CD4-positive, alpha-beta memory T cell (primary cell): ENCODE results near the gene RALGPS2. TPM values are rescaled to one million over a fixed set of nuclear protein-coding genes. Genes with fewer than 3 reads are reported as not detected.

Experiments used
- CTCF ChIA-PET: fragments of 350-600 bp; sonication (Branson Sonifier 250); formaldehyde crosslinking; loops from one replicate; lab custom pipeline; 2021; ENCODE audit warnings: inconsistent platforms; ENCODE audit not compliant: partially characterized antibody; lab: Charles Lee
- POLR2A ChIA-PET: fragments of 350-600 bp; sonication (Branson Sonifier 250); formaldehyde crosslinking; loops from one replicate; lab custom pipeline; 2021; ENCODE audit not compliant: partially characterized antibody; lab: Charles Lee
- DNase-seq, 5 donors: peaks; one replicate each; pipeline versions ENCODE4 v3.0.0 to v3.0.0-alpha.2; 2020 to 2022; ENCODE audit warnings: mixed read lengths in 1 of 5
- H3K27ac ChIP-seq: one replicate; pipeline ENCODE4 v1.7.0; 2013; ENCODE audit warnings: low read depth, low read length
- H3K27me3 ChIP-seq: 2 replicates; pipeline ENCODE4 v1.7.0; 2013; ENCODE audit warnings: mild to moderate bottlenecking, low read length, moderate library complexity; ENCODE audit not compliant: insufficient read depth
- H3K36me3 ChIP-seq: 2 replicates; pipeline ENCODE4 v1.7.0; 2013; ENCODE audit warnings: mild to moderate bottlenecking, low read length, moderate library complexity; ENCODE audit not compliant: insufficient read depth
- H3K4me1 ChIP-seq: 2 replicates; pipeline ENCODE4 v1.7.0; 2013; ENCODE audit warnings: mild to moderate bottlenecking, low read length, moderate library complexity; ENCODE audit not compliant: insufficient read depth
- H3K4me3 ChIP-seq, 2 donors: one replicate each; pipeline ENCODE4 v1.7.0; 2013; ENCODE audit warnings: low read length in 2 of 2, mild to moderate bottlenecking in 1 of 2
- H3K9me3 ChIP-seq, 2 donors: one replicate each; pipeline ENCODE4 v1.7.0; 2013; ENCODE audit warnings: low read length in 2 of 2, control low read depth in 1 of 2; ENCODE audit not compliant: control insufficient read depth in 1 of 2
- H3K27ac Mint-ChIP-seq, 7 donors: one replicate each; pipeline ENCODE4 v1.8.0; 2020 to 2021; ENCODE audit warnings: mixed read lengths in 7 of 7, mild to moderate bottlenecking in 6 of 7, inconsistent platforms in 3 of 7, moderate library complexity in 3 of 7
- H3K27me3 Mint-ChIP-seq, 2 donors: one replicate each; pipeline ENCODE4 v1.8.0; 2020 to 2021; ENCODE audit warnings: mixed read lengths in 2 of 2
- H3K36me3 Mint-ChIP-seq, 2 donors: one replicate each; pipeline ENCODE4 v1.8.0; 2020 to 2021; ENCODE audit warnings: mixed read lengths in 2 of 2, inconsistent platforms in 1 of 2, mild to moderate bottlenecking in 1 of 2
- H3K4me1 Mint-ChIP-seq, 4 donors: one replicate each; pipeline ENCODE4 v1.8.0; 2020 to 2021; ENCODE audit warnings: mixed read lengths in 4 of 4, mild to moderate bottlenecking in 1 of 4
- H3K4me3 Mint-ChIP-seq, 8 donors: one replicate each; pipeline ENCODE4 v1.8.0; 2020 to 2021; ENCODE audit warnings: mixed read lengths in 8 of 8, mild to moderate bottlenecking in 7 of 8, moderate library complexity in 6 of 8, inconsistent platforms in 3 of 8
- H3K9me3 Mint-ChIP-seq, 8 donors: one replicate each; pipeline ENCODE4 v1.8.0; 2020 to 2021; ENCODE audit warnings: mixed read lengths in 8 of 8, mild to moderate bottlenecking in 5 of 8, inconsistent platforms in 3 of 8, moderate library complexity in 1 of 8
- intact Hi-C: fragments of 100-400 bp; cut with micrococcal nuclease; formaldehyde crosslinking; loops from one replicate; pipeline ENCODE4 v1.15.1; 2023
- polyA plus RNA-seq, 2 donors: library from polyadenylated mRNA; unstranded; fragments of 300-500 nt; fragmentation: Illumina TruSeq; gene quantifications; one replicate each; pipeline ENCODE4 v1.2.3, GENCODE V29; 2021
- total RNA-seq, 2 experiments: library from RNA; stranded (reverse); gene quantifications; one replicate each; pipeline ENCODE4 v1.2.3, GENCODE V29; 2021

The RALGPS2 gene
- total and polyA plus RNA-seq, 4 experiments from 2014 or later = 1.6 to 15.0 (median 7.8) TPM

GRCh38 chr1:178953034-178953433 lies 228.0 kb downstream of the RALGPS2 start:
- CTCF ChIA-PET = no interaction called here

GRCh38 chr1:178953538-178954324 lies 228.7 kb downstream of the RALGPS2 start:
- H3K27me3 ChIP-seq = no peaks in the 10 kb centered on the region
- intact Hi-C loops = no loop called here
- Mint-ChIP-seq H3K4me3 (no peak overlapping the region), H3K27me3 (peaks cover 4 to 7% of the 10 kb centered on the region in 2 donors), H3K9me3 (peaks cover 0 to 1% (median 0%) of the 10 kb centered on the region in 8 donors), H3K4me1 (no peaks in the 10 kb centered on the region), H3K36me3 (no peaks in the 10 kb centered on the region), H3K27ac (no peak overlapping the region)
- H3K9me3 ChIP-seq = no peaks in the 10 kb centered on the region
- H3K4me1 ChIP-seq = no peaks in the 10 kb centered on the region
- no peak overlapping the region for H3K4me3 ChIP-seq
- CTCF ChIA-PET = no interaction called here
- no peak overlapping the region for H3K27ac ChIP-seq
- no peaks in the 10 kb centered on the region for H3K36me3 ChIP-seq
- DNase-seq = no peak
- POLR2A ChIA-PET = no interaction called here

More at GRCh38 chr1:178953034-178953433, 228.0 kb downstream of the RALGPS2 start:
- no peaks in the 10 kb centered on the region for H3K9me3 ChIP-seq
- no peaks in the 10 kb centered on the region for H3K36me3 ChIP-seq
- intact Hi-C loops = no loop called here
- H3K4me1 Mint-ChIP-seq = no peaks in the 10 kb centered on the region
- H3K4me3 Mint-ChIP-seq = no peak overlapping the region
- no peak overlapping the region for H3K27ac ChIP-seq
- POLR2A ChIA-PET = no interaction called here
- peaks cover 4 to 10% of the 10 kb centered on the region in 2 donors for H3K27me3 Mint-ChIP-seq
- no peak for DNase-seq
- no peak overlapping the region for H3K4me3 ChIP-seq
- H3K27ac Mint-ChIP-seq = no peak overlapping the region
- no peaks in the 10 kb centered on the region for H3K27me3 ChIP-seq
- H3K4me1 ChIP-seq = no peaks in the 10 kb centered on the region
- peaks cover 0 to 1% (median 0%) of the 10 kb centered on the region in 8 donors for H3K9me3 Mint-ChIP-seq
- H3K36me3 Mint-ChIP-seq = no peaks in the 10 kb centered on the region

- H3K9me3 ChIP-seq = no peaks in the 10 kb centered on the region
- Mint-ChIP-seq H3K36me3 (no peaks in the 10 kb centered on the region), H3K27me3 (peaks cover 3 to 4% of the 10 kb centered on the region in 2 donors), H3K9me3 (peaks cover 0 to 1% (median 0%) of the 10 kb centered on the region in 8 donors), H3K4me1 (no peaks in the 10 kb centered on the region), H3K27ac (no peak overlapping the region), H3K4me3 (no peak overlapping the region)
- H3K4me3 ChIP-seq = no peak overlapping the region
- intact Hi-C loops = no loop called here
- ChIA-PET POLR2A (no interaction called here), CTCF (no interaction called here)
- no peak overlapping the region for H3K27ac ChIP-seq
- no peaks in the 10 kb centered on the region for H3K4me1 ChIP-seq
- no peak for DNase-seq
- H3K27me3 ChIP-seq = no peaks in the 10 kb centered on the region
- H3K36me3 ChIP-seq = no peaks in the 10 kb centered on the region
These were observed 229.3 kb downstream of the RALGPS2 start for GRCh38 chr1:178954325-178954690.

- Mint-ChIP-seq H3K27me3 (peaks cover 3 to 4% of the 10 kb centered on the region in 2 donors), H3K4me1 (peaks cover 0 to 1% (median 0%) of the 10 kb centered on the region in 4 donors), H3K9me3 (peaks cover 0 to 1% (median 0%) of the 10 kb centered on the region in 8 donors), H3K4me3 (no peak overlapping the region), H3K27ac (no peak overlapping the region), H3K36me3 (no peaks in the 10 kb centered on the region)
- intact Hi-C loops = no loop called here
- H3K36me3 ChIP-seq = no peaks in the 10 kb centered on the region
- no peak overlapping the region for H3K27ac ChIP-seq
- POLR2A ChIA-PET = no interaction called here
- H3K9me3 ChIP-seq = no peaks in the 10 kb centered on the region
- H3K27me3 ChIP-seq = no peaks in the 10 kb centered on the region
- no peak overlapping the region for H3K4me3 ChIP-seq
- DNase-seq = no peak
- CTCF ChIA-PET = no interaction called here
- no peaks in the 10 kb centered on the region for H3K4me1 ChIP-seq
These were observed 229.9 kb downstream of the RALGPS2 start for GRCh38 chr1:178954937-178955336.

GRCh38 chr1:178955391-178955954 lies 230.4 kb downstream of the RALGPS2 start:
- Mint-ChIP-seq H3K4me1 (peaks cover 0 to 1% (median 0%) of the 10 kb centered on the region in 4 donors), H3K27ac (no peak overlapping the region), H3K9me3 (peaks cover 0 to 1% (median 0%) of the 10 kb centered on the region in 8 donors), H3K36me3 (no peaks in the 10 kb centered on the region), H3K27me3 (peaks cover 3 to 4% of the 10 kb centered on the region in 2 donors), H3K4me3 (no peak overlapping the region)
- Histone ChIP-seq H3K27me3 (no peaks in the 10 kb centered on the region), H3K36me3 (no peaks in the 10 kb centered on the region), H3K27ac (no peak overlapping the region), H3K4me3 (no peak overlapping the region), H3K4me1 (no peaks in the 10 kb centered on the region), H3K9me3 (no peaks in the 10 kb centered on the region)
- intact Hi-C loops = no loop called here
- ChIA-PET POLR2A (no interaction called here), CTCF (no interaction called here)
- DNase-seq = no peak

- DNase-seq = no peak
- H3K27ac Mint-ChIP-seq = no peak overlapping the region
These were observed 233.4 kb downstream of the RALGPS2 start for GRCh38 chr1:178958491-178958890.

More at GRCh38 chr1:178958491-178958890, 233.4 kb downstream of the RALGPS2 start:
- Histone ChIP-seq H3K36me3 (no peaks in the 10 kb centered on the region), H3K9me3 (no peaks in the 10 kb centered on the region), H3K4me3 (no peak overlapping the region), H3K27ac (no peak overlapping the region), H3K4me1 (no peaks in the 10 kb centered on the region), H3K27me3 (no peaks in the 10 kb centered on the region)
- POLR2A ChIA-PET = no interaction called here
- Mint-ChIP-seq H3K9me3 (peaks cover 0 to 4% (median 0%) of the 10 kb centered on the region in 8 donors), H3K27me3 (peaks cover 2 to 4% of the 10 kb centered on the region in 2 donors), H3K4me3 (no peak overlapping the region), H3K4me1 (peaks cover 0 to 1% (median 0%) of the 10 kb centered on the region in 4 donors), H3K36me3 (no peaks in the 10 kb centered on the region)
- intact Hi-C loops = no loop called here
- CTCF ChIA-PET = interaction anchor here (1.4 kb wide), 1 partner anchor 44 kb away, joined by 3 read pairs; no protein-coding TSS in a partner anchor
